A549 (cell line): ENCODE measurements around the gene KCNJ6. TPM values are rescaled to one million over a fixed set of nuclear protein-coding genes. Genes with fewer than 3 reads are reported as not detected.

Source experiments
- ATAC-seq, 2 experiments: fragments of 200-7000 bp in 1 of 2; fragments of >200 bp in 1 of 2; cut with Nextera tagmentation in 1 of 2; cut with Tn5 transposase in 1 of 2; 3 replicates each; pipeline versions ENCODE4 v1.8.0 to v1.9.1; 2018 to 2020; ENCODE audit warnings: mild to moderate bottlenecking in 1 of 2, moderate library complexity in 1 of 2
- CTCF ChIA-PET: fragments of 300-600 bp; sonication (Branson Sonifier 250); formaldehyde crosslinking; extraction: SDS; loops from one replicate; lab custom pipeline; 2021; ENCODE audit warnings: antibody characterized with exemption, inconsistent platforms; lab: Yijun Ruan, JAX
- POLR2A ChIA-PET: fragments of 350-600 bp; formaldehyde crosslinking; extraction: SDS; loops from one replicate; lab custom pipeline; 2021; ENCODE audit warnings: antibody characterized with exemption, inconsistent platforms; lab: Yijun Ruan, JAX
- DNase-seq, 2 experiments: peaks; one replicate each; pipeline versions ENCODE4 v3.0.0 to v3.0.0-alpha.2; 2011 to 2016; ENCODE audit warnings: low read depth in 1 of 2, low spot score in 1 of 2
- FAIRE-seq: peaks from 2 replicates; lab custom pipeline; 2011; peaks lifted over from hg19 to GRCh38; lab: Jason Lieb, UNC
- H3K27ac ChIP-seq, 2 experiments: fragments of >200 bp; sonication (Bioruptor Twin); formaldehyde crosslinking; 3 replicates each; pipeline ENCODE4 v1.5.1; 2016 to 2017
- H3K4me1 ChIP-seq: fragments of >200 bp; sonication (Bioruptor Twin); formaldehyde crosslinking; 3 replicates; pipeline ENCODE4 v1.6.1; 2016
- H3K4me2 ChIP-seq: fragments of >200 bp; sonication (Bioruptor Twin); formaldehyde crosslinking; 3 replicates; pipeline ENCODE4 v1.6.1; 2016
- H3K4me3 ChIP-seq: fragments of >200 bp; sonication (Bioruptor Twin); formaldehyde crosslinking; 3 replicates; pipeline ENCODE4 v1.5.1; 2016
- H3K9me3 ChIP-seq: fragments of >200 bp; sonication (Bioruptor Twin); formaldehyde crosslinking; 3 replicates; pipeline ENCODE4 v1.6.1; 2016
- CEBPB ChIP-seq, 2 experiments: fragments of >200 bp in 1 of 2; sonication (Bioruptor Twin) in 1 of 2; formaldehyde crosslinking in 1 of 2; IDR thresholded peaks; 2 replicates each; pipeline ENCODE4 v1.6.1; 2012 to 2016
- EP300 ChIP-seq, 2 experiments: fragments of >200 bp; sonication (Bioruptor Twin); formaldehyde crosslinking; IDR thresholded peaks; 2 replicates in 1 of 2; 3 replicates in 1 of 2; pipeline ENCODE4 v1.6.1; 2016 to 2017
- ESRRA ChIP-seq: fragments of 150-350 bp; IDR thresholded peaks from 2 replicates; pipeline ENCODE4 v1.6.1; 2014; ENCODE audit warnings: mild to moderate bottlenecking, low read length, borderline replicate concordance
- FOSB ChIP-seq: fragments of 250-450 bp; sonication (Bioruptor Pico); IDR thresholded peaks from 2 replicates; pipeline ENCODE4 v1.5.0; 2020; ENCODE audit warnings: mild to moderate bottlenecking, moderate library complexity
- FOXS1 ChIP-seq: fragments of 250-450 bp; sonication (Bioruptor Pico); IDR thresholded peaks from 2 replicates; pipeline ENCODE4 v1.5.0; 2020; ENCODE audit warnings: mild to moderate bottlenecking, moderate library complexity
- HDAC2 ChIP-seq: fragments of 200-600 bp; sonication (generic); IDR thresholded peaks from 2 replicates; pipeline ENCODE4 v1.6.1; 2016
- HOXB13 ChIP-seq: fragments of 250-450 bp; sonication (Bioruptor Pico); IDR thresholded peaks from 2 replicates; pipeline ENCODE4 v1.5.0; 2020; ENCODE audit warnings: low read depth, mild to moderate bottlenecking, moderate library complexity
- HOXB5 ChIP-seq: fragments of 250-450 bp; sonication (Bioruptor Pico); IDR thresholded peaks from 2 replicates; pipeline ENCODE4 v1.5.0; 2020; ENCODE audit warnings: mild to moderate bottlenecking, moderate library complexity
- JUNB ChIP-seq: fragments of >200 bp; sonication (Bioruptor Twin); formaldehyde crosslinking; IDR thresholded peaks from 2 replicates; pipeline ENCODE4 v1.6.1; 2016
- NFE2L2 ChIP-seq: fragments of 150-350 bp; conservative IDR thresholded peaks from 2 replicates; pipeline ENCODE4 v1.6.1; 2014; ENCODE audit warnings: low read length
- NR3C1 ChIP-seq: fragments of >200 bp; sonication (Bioruptor Twin); formaldehyde crosslinking; IDR thresholded peaks from 3 replicates; pipeline ENCODE4 v1.6.1; 2017
- POLR2A ChIP-seq: IDR thresholded peaks from 2 replicates; pipeline ENCODE4 v1.6.1; 2012; ENCODE audit warnings: mild to moderate bottlenecking, low read length
- RFX5 ChIP-seq: fragments of 450-650 bp; IDR thresholded peaks from 2 replicates; pipeline ENCODE4 v1.7.1; 2014; ENCODE audit warnings: antibody characterized with exemption, mild to moderate bottlenecking, moderate library complexity
- RNF2 ChIP-seq: fragments of 200-600 bp; sonication (generic); IDR thresholded peaks from 2 replicates; pipeline ENCODE4 v1.6.1; 2016; ENCODE audit warnings: low read depth, mild to moderate bottlenecking, antibody characterized with exemption, moderate library complexity, borderline replicate concordance
- SMC3 ChIP-seq: fragments of >200 bp; sonication (Bioruptor Twin); formaldehyde crosslinking; IDR thresholded peaks from 3 replicates; pipeline ENCODE4 v1.6.1; 2018; ENCODE audit warnings: inconsistent platforms
- SREBF2 ChIP-seq: fragments of 450-650 bp; IDR thresholded peaks from 2 replicates; pipeline ENCODE4 v1.6.1; 2014; ENCODE audit warnings: mild to moderate bottlenecking, moderate library complexity
- WGBS: methylation state at CpG from one replicate; pipeline ENCODE4 v1.1.6; 2017; ENCODE audit errors: missing lambda C conversion rate; 5-methylcytosine and 5-hydroxymethylcytosine counted together
- polyA plus RNA-seq, 4 experiments: library from polyadenylated mRNA; depleted of rRNA in 3 of 4; stranded (reverse); fragments of >200 nt; fragmentation: RNase III in 1 of 4; extraction: RNeasy Plus Mini Kit Qiagen cat#74134 plus additional on column Dnase treatment in 1 of 4; gene quantifications; 2 replicates in 3 of 4; 3 replicates in 1 of 4; pipeline ENCODE4 v1.2.3, GENCODE V29; 2011 to 2017
- TF ChIP-seq, protein P1 (sequence below): fragments of >200 bp; sonication (Bioruptor Twin); formaldehyde crosslinking; IDR thresholded peaks from 3 replicates; pipeline ENCODE4 v1.5.1; 2016
- TF ChIP-seq, protein P2 (sequence below): fragments of >200 bp; sonication (Bioruptor Twin); formaldehyde crosslinking; IDR thresholded peaks from 2 replicates; pipeline ENCODE4 v1.6.1; 2016
- TF ChIP-seq, protein P3 (sequence below): fragments of 450-650 bp; IDR thresholded peaks from 2 replicates; pipeline ENCODE4 v1.6.1; 2014; ENCODE audit warnings: antibody characterized with exemption
- TF ChIP-seq, protein P4 (sequence below): fragments of 250-450 bp; sonication (Bioruptor Pico); IDR thresholded peaks from 2 replicates; pipeline ENCODE4 v1.5.0; 2021; ENCODE audit warnings: mild to moderate bottlenecking, moderate library complexity, borderline replicate concordance
- TF ChIP-seq, protein P5 (sequence below): IDR thresholded peaks from 2 replicates; pipeline ENCODE4 v1.6.1; 2012
- TF ChIP-seq, protein P6 (sequence below): fragments of 200-600 bp; sonication (generic); IDR thresholded peaks from 2 replicates; pipeline ENCODE4 v1.6.1; 2016; ENCODE audit warnings: antibody characterized with exemption, mild to moderate bottlenecking, moderate library complexity

The KCNJ6 gene
- polyA plus RNA-seq, 2 of the 4 experiments (the other 2 are of a cell fraction) = 0.68 to 1.4 TPM

DNA sequence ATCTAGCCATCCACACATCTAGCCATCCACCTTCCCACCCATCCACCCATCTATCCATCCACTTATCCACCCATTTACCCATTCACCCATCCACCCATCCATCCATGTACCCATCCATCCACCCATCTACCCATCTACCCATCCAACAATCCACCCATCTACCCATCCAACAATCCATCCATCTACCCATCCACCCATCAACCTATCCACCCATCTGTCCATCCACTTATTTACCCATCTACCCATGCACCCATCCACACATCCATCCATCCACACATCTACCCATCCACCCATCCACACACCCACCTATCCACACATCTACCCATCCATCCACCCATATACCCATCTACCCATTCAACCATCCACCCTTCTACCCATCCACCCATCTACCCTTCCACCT is 311.3 kb downstream of the KCNJ6 start:
- POLR2A ChIA-PET = no interaction called here
- H3K9me3 ChIP-seq = no peaks in the 10 kb centered on the region
- no peak overlapping the region for H3K27ac ChIP-seq
- no peak overlapping the region for H3K4me2 ChIP-seq
- no peak overlapping the region for H3K4me3 ChIP-seq
- ATAC-seq = no peak
- H3K4me1 ChIP-seq = no peaks in the 10 kb centered on the region
- no peak for FAIRE-seq
- CTCF ChIA-PET = no interaction called here
- no peak for DNase-seq
- TF ChIP-seq, protein P1, sequence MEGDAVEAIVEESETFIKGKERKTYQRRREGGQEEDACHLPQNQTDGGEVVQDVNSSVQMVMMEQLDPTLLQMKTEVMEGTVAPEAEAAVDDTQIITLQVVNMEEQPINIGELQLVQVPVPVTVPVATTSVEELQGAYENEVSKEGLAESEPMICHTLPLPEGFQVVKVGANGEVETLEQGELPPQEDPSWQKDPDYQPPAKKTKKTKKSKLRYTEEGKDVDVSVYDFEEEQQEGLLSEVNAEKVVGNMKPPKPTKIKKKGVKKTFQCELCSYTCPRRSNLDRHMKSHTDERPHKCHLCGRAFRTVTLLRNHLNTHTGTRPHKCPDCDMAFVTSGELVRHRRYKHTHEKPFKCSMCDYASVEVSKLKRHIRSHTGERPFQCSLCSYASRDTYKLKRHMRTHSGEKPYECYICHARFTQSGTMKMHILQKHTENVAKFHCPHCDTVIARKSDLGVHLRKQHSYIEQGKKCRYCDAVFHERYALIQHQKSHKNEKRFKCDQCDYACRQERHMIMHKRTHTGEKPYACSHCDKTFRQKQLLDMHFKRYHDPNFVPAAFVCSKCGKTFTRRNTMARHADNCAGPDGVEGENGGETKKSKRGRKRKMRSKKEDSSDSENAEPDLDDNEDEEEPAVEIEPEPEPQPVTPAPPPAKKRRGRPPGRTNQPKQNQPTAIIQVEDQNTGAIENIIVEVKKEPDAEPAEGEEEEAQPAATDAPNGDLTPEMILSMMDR = no peak
- TF ChIP-seq FOSB (CRISPR knock-in tag) (no peak), RFX5 (no peak), HDAC2 (no peak), HOXB13 (no peak), HOXB5 (CRISPR knock-in tag) (no peak), EP300 (IDR thresholded peaks at IDR 0.05) (no peak), CEBPB (IDR thresholded peaks at IDR 0.05) (no peak), SREBF2 (no peak), FOXS1 (CRISPR knock-in tag) (no peak), JUNB (no peak), NFE2L2 (no peak), SMC3 (no peak), ESRRA (no peak), POLR2A (no peak)
- TF ChIP-seq, protein P2, sequence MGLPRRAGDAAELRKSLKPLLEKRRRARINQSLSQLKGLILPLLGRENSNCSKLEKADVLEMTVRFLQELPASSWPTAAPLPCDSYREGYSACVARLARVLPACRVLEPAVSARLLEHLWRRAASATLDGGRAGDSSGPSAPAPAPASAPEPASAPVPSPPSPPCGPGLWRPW = no peak
- TF ChIP-seq, protein P3, sequence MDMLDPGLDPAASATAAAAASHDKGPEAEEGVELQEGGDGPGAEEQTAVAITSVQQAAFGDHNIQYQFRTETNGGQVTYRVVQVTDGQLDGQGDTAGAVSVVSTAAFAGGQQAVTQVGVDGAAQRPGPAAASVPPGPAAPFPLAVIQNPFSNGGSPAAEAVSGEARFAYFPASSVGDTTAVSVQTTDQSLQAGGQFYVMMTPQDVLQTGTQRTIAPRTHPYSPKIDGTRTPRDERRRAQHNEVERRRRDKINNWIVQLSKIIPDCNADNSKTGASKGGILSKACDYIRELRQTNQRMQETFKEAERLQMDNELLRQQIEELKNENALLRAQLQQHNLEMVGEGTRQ = no peak
- TF ChIP-seq, protein P4, sequence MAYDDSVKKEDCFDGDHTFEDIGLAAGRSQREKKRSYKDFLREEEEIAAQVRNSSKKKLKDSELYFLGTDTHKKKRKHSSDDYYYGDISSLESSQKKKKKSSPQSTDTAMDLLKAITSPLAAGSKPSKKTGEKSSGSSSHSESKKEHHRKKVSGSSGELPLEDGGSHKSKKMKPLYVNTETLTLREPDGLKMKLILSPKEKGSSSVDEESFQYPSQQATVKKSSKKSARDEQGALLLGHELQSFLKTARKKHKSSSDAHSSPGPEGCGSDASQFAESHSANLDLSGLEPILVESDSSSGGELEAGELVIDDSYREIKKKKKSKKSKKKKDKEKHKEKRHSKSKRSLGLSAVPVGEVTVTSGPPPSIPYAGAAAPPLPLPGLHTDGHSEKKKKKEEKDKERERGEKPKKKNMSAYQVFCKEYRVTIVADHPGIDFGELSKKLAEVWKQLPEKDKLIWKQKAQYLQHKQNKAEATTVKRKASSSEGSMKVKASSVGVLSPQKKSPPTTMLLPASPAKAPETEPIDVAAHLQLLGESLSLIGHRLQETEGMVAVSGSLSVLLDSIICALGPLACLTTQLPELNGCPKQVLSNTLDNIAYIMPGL = no peak
- TF ChIP-seq, protein P5, sequence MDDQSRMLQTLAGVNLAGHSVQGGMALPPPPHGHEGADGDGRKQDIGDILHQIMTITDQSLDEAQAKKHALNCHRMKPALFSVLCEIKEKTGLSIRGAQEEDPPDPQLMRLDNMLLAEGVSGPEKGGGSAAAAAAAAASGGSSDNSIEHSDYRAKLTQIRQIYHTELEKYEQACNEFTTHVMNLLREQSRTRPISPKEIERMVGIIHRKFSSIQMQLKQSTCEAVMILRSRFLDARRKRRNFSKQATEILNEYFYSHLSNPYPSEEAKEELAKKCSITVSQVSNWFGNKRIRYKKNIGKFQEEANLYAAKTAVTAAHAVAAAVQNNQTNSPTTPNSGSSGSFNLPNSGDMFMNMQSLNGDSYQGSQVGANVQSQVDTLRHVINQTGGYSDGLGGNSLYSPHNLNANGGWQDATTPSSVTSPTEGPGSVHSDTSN = no peak
- TF ChIP-seq, protein P6, sequence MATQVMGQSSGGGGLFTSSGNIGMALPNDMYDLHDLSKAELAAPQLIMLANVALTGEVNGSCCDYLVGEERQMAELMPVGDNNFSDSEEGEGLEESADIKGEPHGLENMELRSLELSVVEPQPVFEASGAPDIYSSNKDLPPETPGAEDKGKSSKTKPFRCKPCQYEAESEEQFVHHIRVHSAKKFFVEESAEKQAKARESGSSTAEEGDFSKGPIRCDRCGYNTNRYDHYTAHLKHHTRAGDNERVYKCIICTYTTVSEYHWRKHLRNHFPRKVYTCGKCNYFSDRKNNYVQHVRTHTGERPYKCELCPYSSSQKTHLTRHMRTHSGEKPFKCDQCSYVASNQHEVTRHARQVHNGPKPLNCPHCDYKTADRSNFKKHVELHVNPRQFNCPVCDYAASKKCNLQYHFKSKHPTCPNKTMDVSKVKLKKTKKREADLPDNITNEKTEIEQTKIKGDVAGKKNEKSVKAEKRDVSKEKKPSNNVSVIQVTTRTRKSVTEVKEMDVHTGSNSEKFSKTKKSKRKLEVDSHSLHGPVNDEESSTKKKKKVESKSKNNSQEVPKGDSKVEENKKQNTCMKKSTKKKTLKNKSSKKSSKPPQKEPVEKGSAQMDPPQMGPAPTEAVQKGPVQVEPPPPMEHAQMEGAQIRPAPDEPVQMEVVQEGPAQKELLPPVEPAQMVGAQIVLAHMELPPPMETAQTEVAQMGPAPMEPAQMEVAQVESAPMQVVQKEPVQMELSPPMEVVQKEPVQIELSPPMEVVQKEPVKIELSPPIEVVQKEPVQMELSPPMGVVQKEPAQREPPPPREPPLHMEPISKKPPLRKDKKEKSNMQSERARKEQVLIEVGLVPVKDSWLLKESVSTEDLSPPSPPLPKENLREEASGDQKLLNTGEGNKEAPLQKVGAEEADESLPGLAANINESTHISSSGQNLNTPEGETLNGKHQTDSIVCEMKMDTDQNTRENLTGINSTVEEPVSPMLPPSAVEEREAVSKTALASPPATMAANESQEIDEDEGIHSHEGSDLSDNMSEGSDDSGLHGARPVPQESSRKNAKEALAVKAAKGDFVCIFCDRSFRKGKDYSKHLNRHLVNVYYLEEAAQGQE = no peak

DNA sequence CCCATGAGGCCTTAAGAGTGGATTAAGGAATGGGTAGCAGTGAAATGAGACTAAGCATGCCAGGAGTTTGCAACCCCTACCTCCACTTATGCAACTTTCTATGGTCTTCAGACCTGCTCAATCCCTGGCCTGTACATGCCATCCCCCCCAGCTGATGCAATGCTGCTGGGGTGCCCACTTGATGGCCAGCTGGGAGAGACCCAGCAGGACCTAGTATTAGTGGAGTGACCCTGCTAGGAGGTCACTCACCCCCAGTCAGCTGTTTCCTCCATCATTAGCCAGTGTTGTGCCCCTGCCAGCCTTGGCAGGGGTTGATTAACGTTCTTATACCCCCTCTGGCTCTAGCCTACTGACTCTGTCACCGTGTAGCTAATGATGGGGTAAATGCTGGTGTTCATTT is 313.1 kb downstream of the KCNJ6 start:
- no peak for FAIRE-seq
- 15% methylated on average over 2 of the region's 2 CpGs for WGBS
- Histone ChIP-seq H3K4me3 (no peak overlapping the region), H3K9me3 (no peaks in the 10 kb centered on the region), H3K4me1 (no peaks in the 10 kb centered on the region), H3K27ac (no peak overlapping the region), H3K4me2 (no peak overlapping the region)
- ChIA-PET CTCF (no interaction called here), POLR2A (no interaction called here)
- TF ChIP-seq EP300 (IDR thresholded peaks at IDR 0.05) = no peak
- no peak for TF ChIP-seq NR3C1
- no peak for TF ChIP-seq NFE2L2
- TF ChIP-seq RNF2 = no peak
- no peak for DNase-seq
- ATAC-seq = no peak
